Upper lobe of right lung (tissue), 1 donor: ENCODE data around the gene CRIP3. TPM values are rescaled to one million over a fixed set of nuclear protein-coding genes. Genes with fewer than 3 reads are reported as not detected.

Experiments
- ATAC-seq: fragments of 200-7000 bp; cut with Tn5 transposase; one replicate; pipeline ENCODE4 v1.9.1; 2020; ENCODE audit warnings: mild to moderate bottlenecking, moderate library complexity
- DNase-seq: peaks from one replicate; pipeline ENCODE4 v3.0.0-alpha.2; 2020
- H3K27ac ChIP-seq: fragments of 200-600 bp; one replicate; pipeline ENCODE4 v1.8.0; 2022
- H3K27me3 ChIP-seq: fragments of 200-600 bp; one replicate; pipeline ENCODE4 v1.8.0; 2022; ENCODE audit warnings: mild to moderate bottlenecking
- H3K36me3 ChIP-seq: fragments of 200-600 bp; one replicate; pipeline ENCODE4 v1.8.0; 2022
- H3K4me1 ChIP-seq: fragments of 200-600 bp; one replicate; pipeline ENCODE4 v1.8.0; 2022
- H3K4me3 ChIP-seq: fragments of 200-600 bp; one replicate; pipeline ENCODE4 v1.8.0; 2022; ENCODE audit warnings: mild to moderate bottlenecking
- H3K9me3 ChIP-seq: fragments of 200-600 bp; one replicate; pipeline ENCODE4 v1.8.0; 2022
- CTCF ChIP-seq: fragments of 200-600 bp; IDR thresholded peaks from one replicate; pipeline ENCODE4 v1.8.0; 2022; ENCODE audit warnings: antibody characterized with exemption
- intact Hi-C: fragments of 100-400 bp; cut with DNase I; formaldehyde crosslinking; loops from one replicate; pipeline ENCODE4 v1.11.0; 2022
- total RNA-seq: library from RNA; stranded (reverse); fragmentation: NEBNext Ultra II Directional; extraction: Animal tissue kit (Norgen Biotek cat#: 25700); gene quantifications from one replicate; pipeline ENCODE4 v1.2.1, GENCODE V29; 2021
- donor health status: DM: no; HTN: yes; CAD: no; lungs with severe emphysema.

The CRIP3 gene
- total RNA-seq, 1 donor from 2014 or later: 0.90 TPM

DNA sequence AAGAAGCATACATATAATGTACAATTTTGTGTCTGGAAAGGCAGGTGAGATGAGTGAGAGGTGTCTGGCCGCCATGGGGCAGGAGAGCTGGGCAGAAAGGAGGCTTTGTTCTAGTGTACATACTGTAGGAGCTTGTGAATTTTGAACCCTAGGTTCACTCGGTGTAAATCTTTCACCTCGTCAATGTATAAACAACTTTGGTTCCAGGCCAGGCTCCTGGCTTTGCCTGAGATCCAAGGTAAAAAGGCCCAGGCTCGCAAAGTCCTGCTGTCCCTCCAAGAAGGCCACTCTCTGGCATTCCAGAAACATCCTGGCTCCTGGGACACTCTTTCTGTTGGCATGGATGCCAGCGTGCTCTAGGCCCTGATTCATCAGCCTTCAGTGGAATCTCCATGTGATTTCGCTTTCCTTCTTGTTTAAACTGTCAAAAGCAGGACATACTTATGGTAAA is 17.7 kb downstream of the CRIP3 start:
- ATAC-seq: no peak
- intact Hi-C loops: no loop called here
- H3K36me3 ChIP-seq: no peaks in the 10 kb centered on the region
- H3K4me3 ChIP-seq: no peak overlapping the region
- no peak overlapping the region for H3K27ac ChIP-seq
- no peaks in the 10 kb centered on the region for H3K9me3 ChIP-seq
- H3K27me3 ChIP-seq: peaks cover 3% of the 10 kb centered on the region
- DNase-seq: peak; percentile 15
- no peaks in the 10 kb centered on the region for H3K4me1 ChIP-seq
- TF ChIP-seq CTCF: no peak

- Histone ChIP-seq H3K9me3 (no peaks in the 10 kb centered on the region), H3K36me3 (no peaks in the 10 kb centered on the region), H3K4me3 (no peak overlapping the region), H3K4me1 (no peaks in the 10 kb centered on the region), H3K27me3 (peaks cover 8% of the 10 kb centered on the region), H3K27ac (no peak overlapping the region)
- no peak for TF ChIP-seq CTCF
- intact Hi-C loops: no loop called here
- ATAC-seq (no peak), DNase-seq (peak; percentile 2)
Measured at GRCh38 chr6:43290339-43290904, 18.2 kb downstream of the CRIP3 start.

GRCh38 chr6:43287717-43288679 is 20.6 kb downstream of the CRIP3 start:
- DNase-seq (no peak), ATAC-seq (no peak)
- intact Hi-C loops: no loop called here
- H3K9me3 ChIP-seq: no peaks in the 10 kb centered on the region
- H3K27ac ChIP-seq: no peak overlapping the region
- peaks cover 33% of the 10 kb centered on the region for H3K27me3 ChIP-seq
- H3K36me3 ChIP-seq: no peaks in the 10 kb centered on the region
- H3K4me3 ChIP-seq: no peak overlapping the region
- TF ChIP-seq CTCF: no peak
- H3K4me1 ChIP-seq: no peaks in the 10 kb centered on the region

- Histone ChIP-seq H3K4me3 (no peak overlapping the region), H3K36me3 (no peaks in the 10 kb centered on the region), H3K9me3 (no peaks in the 10 kb centered on the region), H3K4me1 (no peaks in the 10 kb centered on the region), H3K27ac (no peak overlapping the region), H3K27me3 (peaks cover 33% of the 10 kb centered on the region)
- ATAC-seq (no peak), DNase-seq (no peak)
- no peak for TF ChIP-seq CTCF
- intact Hi-C loops: no loop called here
Measured at GRCh38 chr6:43286980-43287716, 21.5 kb downstream of the CRIP3 start.

DNA sequence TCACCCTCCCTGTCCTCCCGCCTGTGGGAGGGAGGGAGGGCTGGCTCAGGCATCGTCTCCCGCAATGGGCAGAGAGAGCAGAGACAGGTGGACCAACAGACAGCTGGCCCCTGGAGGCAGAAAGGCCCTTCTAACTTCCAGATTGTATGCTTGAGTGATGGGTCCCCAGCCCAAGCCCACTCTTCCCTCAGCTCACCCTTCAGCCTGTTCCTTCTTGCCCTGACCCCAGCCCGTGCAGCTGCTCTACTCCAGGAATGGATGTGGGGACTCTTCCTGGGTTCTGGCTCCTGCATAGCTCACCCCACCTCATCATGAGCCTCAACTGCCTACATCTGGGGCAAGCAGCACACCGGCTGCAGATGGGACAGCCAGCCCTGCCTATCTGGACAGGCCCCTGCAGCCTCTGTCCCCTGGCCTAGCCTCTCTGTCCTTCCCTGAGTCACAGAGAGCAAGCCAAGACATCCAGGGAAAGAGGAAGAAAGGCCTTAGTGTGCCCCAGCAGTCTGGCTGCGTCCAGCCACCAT is 22.1 kb downstream of the CRIP3 start:
- no peak for TF ChIP-seq CTCF
- Histone ChIP-seq H3K36me3 (no peaks in the 10 kb centered on the region), H3K9me3 (no peaks in the 10 kb centered on the region), H3K4me1 (no peaks in the 10 kb centered on the region), H3K27me3 (peaks cover 33% of the 10 kb centered on the region), H3K27ac (no peak overlapping the region), H3K4me3 (no peak overlapping the region)
- intact Hi-C loops: no loop called here
- no peak for ATAC-seq
- no peak for DNase-seq
